SKM-1 treated with dmso at 0.1 percent for 144 hours (cell line): ENCODE results near the gene CDK6.
A peak's percentile ranks its signal among the peaks of the same experiment; 100 is the strongest.

Experiments used
- DNase-seq: peaks from one replicate; lab custom pipeline; 2025; ENCODE audit not compliant: unreplicated experiment; lab: John Stamatoyannopoulos, UW

Gene CDK6

GRCh38 chr7:92847305-92847704 is 10.9 kb upstream of the CDK6 start:
- no peak for DNase-seq

- DNase-seq = no peak
These were observed 9.4 kb upstream of the CDK6 start for GRCh38 chr7:92845736-92846135.

- no peak for DNase-seq
These were observed 7.4 kb upstream of the CDK6 start for GRCh38 chr7:92843781-92844180.

GRCh38 chr7:92843034-92843760 is 6.8 kb upstream of the CDK6 start:
- no peak for DNase-seq

GRCh38 chr7:92841192-92841591 is 4.8 kb upstream of the CDK6 start:
- no peak for DNase-seq

- DNase-seq = no peak
These were observed 3.9 kb upstream of the CDK6 start for GRCh38 chr7:92840316-92840715.

- no peak for DNase-seq
These were observed 3.5 kb upstream of the CDK6 start for GRCh38 chr7:92839901-92840300.

GRCh38 chr7:92838934-92839333 is 2.6 kb upstream of the CDK6 start:
- no peak for DNase-seq

- DNase-seq = no peak
These were observed 802 bp upstream of the CDK6 start for GRCh38 chr7:92837000-92837749.

- DNase-seq = no peak
These were observed 403 bp downstream of the CDK6 start for GRCh38 chr7:92835851-92836488.

GRCh38 chr7:92835261-92835850 is 1.0 kb downstream of the CDK6 start:
- DNase-seq = peak; percentile 45

- no peak for DNase-seq
These were observed 1.7 kb downstream of the CDK6 start for GRCh38 chr7:92834507-92835260.

- peak; percentile 54 for DNase-seq
These were observed 2.4 kb downstream of the CDK6 start for GRCh38 chr7:92833766-92834506.

GRCh38 chr7:92833024-92833765 is 3.2 kb downstream of the CDK6 start:
- DNase-seq = peak; percentile 69

- no peak for DNase-seq
These were observed 3.8 kb downstream of the CDK6 start for GRCh38 chr7:92832534-92833023.

GRCh38 chr7:92831716-92832533 is 4.4 kb downstream of the CDK6 start:
- DNase-seq = no peak

GRCh38 chr7:92830532-92831110 is 5.8 kb downstream of the CDK6 start:
- DNase-seq = no peak

- no peak for DNase-seq
These were observed 6.3 kb downstream of the CDK6 start for GRCh38 chr7:92830027-92830426.
